Epithelial cell of proximal tubule (primary cell): ENCODE measurements around the gene SIGLEC14. TPM values are rescaled to one million over a fixed set of nuclear protein-coding genes. Genes with fewer than 3 reads are reported as not detected.
A peak's percentile ranks its signal among the peaks of the same experiment; 100 is the strongest.
"Not testable (repeated sequence)": the region's sequence is repeated elsewhere in the genome, so short reads cannot be mapped to it uniquely, and the experiment has no call there.

Experiments used
- DNase-seq: peaks from one replicate; pipeline ENCODE4 v3.0.0-alpha.2; 2011; ENCODE audit warnings: low read depth
- H3K4me3 ChIP-seq: 2 replicates; pipeline ENCODE4 v1.5.1; 2011; ENCODE audit warnings: low read depth, mild to moderate bottlenecking, low read length
- total RNA-seq: library from RNA; depleted of rRNA; stranded (reverse); fragments of >200 nt; gene quantifications from 2 replicates; pipeline ENCODE4 v1.2.3, GENCODE V29; 2015
- TF ChIP-seq, protein P1 (sequence below): conservative IDR thresholded peaks from 2 replicates; pipeline ENCODE4 v1.5.1; 2012; ENCODE audit warnings: low read depth, mild to moderate bottlenecking, low read length

Gene SIGLEC14
- total RNA-seq, 1 donor from 2014 or later: not detected

DNA sequence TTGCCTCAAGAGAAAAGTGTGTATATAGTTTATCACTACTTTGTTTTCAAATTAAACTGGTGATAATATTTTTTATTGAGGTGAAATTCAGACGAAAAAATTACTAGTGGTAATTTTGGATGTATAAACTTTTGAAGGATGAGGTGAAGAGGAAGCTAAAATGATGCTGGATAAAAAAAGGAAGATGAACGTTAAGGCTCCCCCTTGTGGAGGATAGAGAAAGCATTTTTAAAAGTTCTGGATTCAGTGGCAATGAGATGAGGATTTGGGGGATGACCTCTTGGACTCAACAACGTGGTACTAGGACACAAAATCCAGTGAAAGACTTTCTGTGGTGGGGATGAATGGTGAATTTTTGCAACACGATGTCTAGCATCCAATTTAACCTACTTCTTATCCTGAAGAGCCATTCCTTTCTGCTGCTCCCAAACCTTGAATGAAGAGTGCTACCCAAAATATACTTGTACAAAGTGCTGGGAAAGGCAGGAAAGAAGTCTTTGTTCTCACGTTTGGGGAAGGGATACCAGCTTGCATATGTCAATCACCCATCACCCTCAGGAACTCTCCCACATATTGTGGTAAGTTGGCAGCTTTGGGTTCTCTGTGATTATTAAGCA lies 9.2 kb downstream of the SIGLEC14 start:
- no peak for DNase-seq
- TF ChIP-seq, protein P1, sequence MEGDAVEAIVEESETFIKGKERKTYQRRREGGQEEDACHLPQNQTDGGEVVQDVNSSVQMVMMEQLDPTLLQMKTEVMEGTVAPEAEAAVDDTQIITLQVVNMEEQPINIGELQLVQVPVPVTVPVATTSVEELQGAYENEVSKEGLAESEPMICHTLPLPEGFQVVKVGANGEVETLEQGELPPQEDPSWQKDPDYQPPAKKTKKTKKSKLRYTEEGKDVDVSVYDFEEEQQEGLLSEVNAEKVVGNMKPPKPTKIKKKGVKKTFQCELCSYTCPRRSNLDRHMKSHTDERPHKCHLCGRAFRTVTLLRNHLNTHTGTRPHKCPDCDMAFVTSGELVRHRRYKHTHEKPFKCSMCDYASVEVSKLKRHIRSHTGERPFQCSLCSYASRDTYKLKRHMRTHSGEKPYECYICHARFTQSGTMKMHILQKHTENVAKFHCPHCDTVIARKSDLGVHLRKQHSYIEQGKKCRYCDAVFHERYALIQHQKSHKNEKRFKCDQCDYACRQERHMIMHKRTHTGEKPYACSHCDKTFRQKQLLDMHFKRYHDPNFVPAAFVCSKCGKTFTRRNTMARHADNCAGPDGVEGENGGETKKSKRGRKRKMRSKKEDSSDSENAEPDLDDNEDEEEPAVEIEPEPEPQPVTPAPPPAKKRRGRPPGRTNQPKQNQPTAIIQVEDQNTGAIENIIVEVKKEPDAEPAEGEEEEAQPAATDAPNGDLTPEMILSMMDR: peak; percentile 58

DNA sequence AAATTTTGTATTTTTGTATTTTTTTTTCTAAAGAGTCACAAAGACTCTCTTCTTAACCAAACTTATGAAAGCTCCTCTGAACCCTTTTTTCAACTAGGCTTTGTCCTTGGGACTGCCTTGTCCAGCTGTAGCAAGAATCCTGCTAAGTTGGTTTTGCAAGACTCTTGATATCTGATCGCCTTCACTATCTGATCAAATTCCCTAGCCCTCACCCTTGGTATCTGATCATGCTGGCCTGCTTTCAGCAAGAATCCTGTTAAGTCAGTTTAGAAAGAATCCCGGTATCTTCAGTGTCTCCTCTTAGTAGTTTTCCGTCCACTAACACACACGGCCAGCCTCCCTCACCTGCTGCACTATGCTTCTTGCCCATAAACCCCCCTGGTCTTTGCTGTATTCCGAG lies 14.5 kb downstream of the SIGLEC14 start:
- DNase-seq: no peak
- no peak overlapping the region for H3K4me3 ChIP-seq
- TF ChIP-seq, protein P1: no peak

More for the DNA sequence above, 9.2 kb downstream of the SIGLEC14 start:
- no peak overlapping the region for H3K4me3 ChIP-seq

DNA sequence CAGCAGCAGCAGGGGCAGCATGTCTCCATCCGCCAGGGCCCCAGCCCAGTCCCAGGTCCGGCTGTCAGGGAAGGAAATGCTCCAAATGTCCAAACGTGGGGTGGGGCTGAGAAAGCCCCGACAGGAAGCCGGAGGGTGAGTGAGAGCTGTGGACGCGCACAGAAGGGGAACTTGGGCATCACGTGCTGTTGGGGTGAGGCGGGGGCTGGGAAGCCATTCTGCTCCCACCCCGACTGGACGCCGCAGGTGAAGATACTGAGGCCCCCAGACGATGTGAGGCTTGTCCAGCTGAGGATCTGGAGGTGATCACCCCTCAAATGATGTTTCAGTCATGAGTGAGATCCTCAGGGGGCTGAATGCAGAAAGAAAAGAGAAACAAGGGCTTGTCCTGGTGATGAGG lies 16.3 kb downstream of the SIGLEC14 start, which contains the start of gene SIGLEC5:
Gene SIGLEC5, minus strand, starts transcription at position 87 of the 400 bp plus-strand sequence. Its CDS starts 66 bp downstream, at position 21.
- not testable (repeated sequence) for DNase-seq, H3K4me3 ChIP-seq

DNA sequence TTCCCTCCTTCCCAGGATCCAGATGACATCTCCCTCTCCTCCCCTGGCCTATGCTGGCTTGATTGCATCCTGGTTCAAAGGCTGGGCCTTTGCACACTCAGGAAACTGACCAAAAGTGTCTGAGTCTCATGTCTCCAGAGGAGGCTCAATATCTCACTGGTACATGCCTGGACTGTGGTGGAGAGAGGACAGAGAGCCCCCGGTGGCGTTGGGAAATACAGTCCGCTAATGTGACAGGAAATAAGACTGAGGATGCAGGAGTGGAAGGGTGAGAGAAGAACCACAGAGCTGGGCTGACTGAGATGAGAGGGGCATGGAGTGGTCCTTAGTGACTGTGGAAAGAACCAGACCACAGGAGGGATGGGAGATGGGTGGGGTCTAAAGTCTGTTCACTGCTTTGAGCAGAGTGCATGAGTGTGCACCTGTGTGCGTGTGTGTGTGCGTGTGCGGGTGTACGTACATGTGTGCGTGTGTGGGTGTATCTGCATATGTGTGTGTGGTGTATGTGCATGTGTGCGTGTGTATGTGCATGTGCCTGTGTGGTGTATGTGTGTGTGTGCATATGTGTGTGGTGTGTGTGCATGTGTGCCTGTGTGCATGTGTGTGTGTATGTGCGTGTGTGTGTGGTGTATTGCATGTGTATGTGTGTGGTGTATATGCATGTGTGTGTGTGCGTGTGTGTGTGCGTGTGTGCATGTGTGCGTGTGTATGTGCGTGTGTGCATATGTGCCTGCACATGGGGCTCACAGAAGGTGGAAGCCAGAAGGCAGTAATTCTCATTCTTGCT lies 18.3 kb downstream of the SIGLEC14 start:
- TF ChIP-seq, protein P1: no peak
- no peak overlapping the region for H3K4me3 ChIP-seq
- no peak for DNase-seq

DNA sequence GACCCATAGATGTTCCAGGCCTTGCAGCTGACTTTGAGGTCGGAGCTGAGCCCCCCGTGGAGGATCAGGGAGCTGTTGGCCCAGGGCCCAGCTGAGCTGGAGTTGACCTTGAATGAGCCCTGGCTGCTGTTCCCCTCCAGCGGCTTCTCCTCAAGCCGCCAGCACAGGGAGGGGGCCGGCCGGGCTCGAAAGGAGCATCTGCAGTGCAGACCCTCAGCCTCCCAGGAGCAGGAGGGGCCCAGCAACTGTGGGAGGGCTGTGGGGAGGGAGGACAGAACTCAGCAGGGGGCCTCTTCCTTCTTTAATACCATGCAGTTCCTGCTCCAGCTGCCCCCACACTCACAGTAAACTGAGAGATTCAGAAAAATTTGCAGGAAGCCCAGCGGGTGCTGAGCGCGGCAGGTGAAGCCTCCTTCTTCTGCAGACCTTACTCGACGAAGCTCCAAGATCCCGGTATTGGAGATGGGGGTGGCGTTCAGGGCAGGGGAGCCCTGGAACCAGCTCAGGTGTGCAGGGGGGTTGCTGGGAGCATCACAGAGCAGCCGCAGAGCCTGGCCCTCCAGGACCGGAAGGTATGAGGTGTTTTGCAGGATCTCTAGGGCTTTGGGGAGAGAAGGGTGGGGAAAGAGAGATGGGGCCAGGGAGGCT lies 19.0 kb downstream of the SIGLEC14 start:
- no peak overlapping the region for H3K4me3 ChIP-seq
- DNase-seq: no peak
- TF ChIP-seq, protein P1: no peak

DNA sequence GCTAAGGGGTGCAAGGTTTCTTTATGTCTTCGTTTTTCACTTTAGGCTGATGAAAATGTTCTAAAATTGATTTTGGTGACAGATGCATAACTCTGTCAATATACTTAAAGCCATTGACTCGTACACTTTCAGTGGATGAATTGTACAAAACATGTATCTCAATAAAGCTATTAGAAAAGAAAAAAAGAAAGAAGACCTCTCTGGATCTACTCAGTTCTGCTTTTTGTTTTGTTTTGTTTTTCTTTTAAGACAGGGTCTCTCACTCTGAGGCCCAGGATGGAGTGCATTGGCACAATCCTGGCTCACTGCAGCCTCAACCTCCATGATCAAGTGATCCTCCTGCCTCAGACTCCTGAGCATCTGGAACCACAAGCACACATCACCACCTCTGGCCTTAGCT lies 19.9 kb downstream of the SIGLEC14 start:
- TF ChIP-seq, protein P1: no peak
- no peak for DNase-seq
- H3K4me3 ChIP-seq: no peak overlapping the region

DNA sequence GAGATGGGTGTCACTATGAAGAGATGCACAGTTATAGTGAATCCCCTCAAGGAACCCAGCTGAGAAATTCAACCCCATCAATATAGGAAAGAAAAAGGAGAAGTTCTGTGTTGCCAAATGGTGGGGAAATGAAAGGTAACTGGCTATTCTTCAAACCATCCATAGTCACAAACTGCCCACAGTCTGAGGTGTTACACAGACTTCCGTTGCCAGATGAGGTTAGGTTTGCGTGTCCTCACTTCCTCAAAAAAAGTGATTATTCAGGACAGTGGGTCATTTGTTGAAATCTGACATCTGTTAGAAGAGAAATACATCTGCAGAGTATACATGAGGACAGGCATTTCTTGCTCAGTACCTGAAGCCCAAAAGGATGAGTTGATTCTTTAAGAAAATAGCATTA lies 25.4 kb downstream of the SIGLEC14 start:
- TF ChIP-seq, protein P1: no peak
- no peak overlapping the region for H3K4me3 ChIP-seq
- no peak for DNase-seq
